ENCODE results near the gene COL27A1. TPM values are rescaled to one million over a fixed set of nuclear protein-coding genes. Genes with fewer than 3 reads are reported as not detected.

The COL27A1 gene
- total RNA-seq, 2 experiments from 2014 or later: 8.4 to 9.7 TPM

DNA sequence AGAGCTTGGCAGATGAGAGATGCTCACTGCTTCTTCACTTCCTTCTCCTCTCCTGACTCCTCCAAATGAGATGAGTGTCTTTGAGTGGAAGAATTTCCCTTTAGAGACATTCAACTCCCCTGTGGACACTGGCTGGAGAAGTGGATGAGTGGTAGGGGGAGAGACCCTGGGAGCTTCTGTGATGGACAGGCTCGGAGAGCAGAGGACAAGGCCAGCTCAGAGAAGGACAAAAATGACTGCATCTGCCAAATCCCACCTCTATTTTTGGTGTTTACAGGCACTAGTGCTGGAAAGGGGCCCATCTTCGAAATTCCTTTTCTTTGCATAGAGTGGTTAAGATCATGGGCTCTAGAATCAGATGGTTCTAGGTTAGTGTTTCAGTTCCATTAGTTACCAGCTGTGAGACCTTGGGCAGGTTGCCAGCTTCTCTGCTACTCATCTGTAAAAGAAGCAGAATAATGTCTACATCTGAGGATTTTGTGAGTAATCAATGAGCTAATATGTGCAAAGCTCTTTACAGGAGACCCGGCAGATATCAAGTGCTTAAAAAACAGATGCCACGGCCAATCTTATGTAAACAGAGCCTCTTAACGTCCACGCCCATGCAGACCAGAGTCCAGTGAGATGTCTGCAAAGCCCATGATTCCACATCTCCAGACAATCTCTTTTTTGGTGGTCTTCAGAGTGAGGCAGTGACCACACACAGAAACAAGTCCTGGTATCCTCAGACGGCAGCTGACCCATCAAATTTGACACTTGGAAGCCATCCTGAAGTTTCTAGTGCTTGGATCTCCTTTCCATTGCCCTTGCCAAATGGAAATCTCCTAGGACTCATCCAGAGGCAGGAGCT, 13.6 kb upstream of the COL27A1 start:
- intact Hi-C loops (cut with micrococcal nuclease): no loop called here
- DNase-seq (no peak), ATAC-seq (no peak)
- H3K4me1 Mint-ChIP-seq (ENCODE audit: low read depth): no peaks in the 10 kb centered on the region
- ChIA-PET CTCF (interaction anchor here (0.7 to 6.5 kb wide), 5 partner anchors 9 to 149 kb away, joined by 3 to 32 read pairs (median 5); no protein-coding TSS in a partner anchor), POLR2A (interaction anchor here (1.3 kb wide), 1 partner anchor 13 kb away, joined by 3 read pairs; the partner anchor contains the start of gene COL27A1)
- no peak overlapping the region for H3K4me3 Mint-ChIP-seq
- H3K27me3 Mint-ChIP-seq: peaks cover 7% of the 10 kb centered on the region
- TF ChIP-seq, protein P1, sequence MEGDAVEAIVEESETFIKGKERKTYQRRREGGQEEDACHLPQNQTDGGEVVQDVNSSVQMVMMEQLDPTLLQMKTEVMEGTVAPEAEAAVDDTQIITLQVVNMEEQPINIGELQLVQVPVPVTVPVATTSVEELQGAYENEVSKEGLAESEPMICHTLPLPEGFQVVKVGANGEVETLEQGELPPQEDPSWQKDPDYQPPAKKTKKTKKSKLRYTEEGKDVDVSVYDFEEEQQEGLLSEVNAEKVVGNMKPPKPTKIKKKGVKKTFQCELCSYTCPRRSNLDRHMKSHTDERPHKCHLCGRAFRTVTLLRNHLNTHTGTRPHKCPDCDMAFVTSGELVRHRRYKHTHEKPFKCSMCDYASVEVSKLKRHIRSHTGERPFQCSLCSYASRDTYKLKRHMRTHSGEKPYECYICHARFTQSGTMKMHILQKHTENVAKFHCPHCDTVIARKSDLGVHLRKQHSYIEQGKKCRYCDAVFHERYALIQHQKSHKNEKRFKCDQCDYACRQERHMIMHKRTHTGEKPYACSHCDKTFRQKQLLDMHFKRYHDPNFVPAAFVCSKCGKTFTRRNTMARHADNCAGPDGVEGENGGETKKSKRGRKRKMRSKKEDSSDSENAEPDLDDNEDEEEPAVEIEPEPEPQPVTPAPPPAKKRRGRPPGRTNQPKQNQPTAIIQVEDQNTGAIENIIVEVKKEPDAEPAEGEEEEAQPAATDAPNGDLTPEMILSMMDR (IDR thresholded peaks at IDR 0.05): no peak
- no peaks in the 10 kb centered on the region for H3K9me3 Mint-ChIP-seq
- no peaks in the 10 kb centered on the region for H3K36me3 Mint-ChIP-seq (ENCODE audit: low read depth)
- no peak overlapping the region for H3K27ac Mint-ChIP-seq

GRCh38 chr9:114143234-114143633, 12.1 kb upstream of the COL27A1 start:
- ChIA-PET CTCF (interaction anchor here (1.6 to 6.5 kb wide), 2 partner anchors 61 to 145 kb away, joined by 3 to 32 read pairs; no protein-coding TSS in a partner anchor), POLR2A (interaction anchor here (0.7 kb wide), 1 partner anchor 348 kb away, joined by 4 read pairs; no protein-coding TSS in a partner anchor)
- no peaks in the 10 kb centered on the region for H3K36me3 Mint-ChIP-seq (ENCODE audit: low read depth)
- H3K4me3 Mint-ChIP-seq: no peak overlapping the region
- H3K27me3 Mint-ChIP-seq: peaks cover 12% of the 10 kb centered on the region
- intact Hi-C loops (cut with micrococcal nuclease): no loop called here
- TF ChIP-seq, protein P1 (IDR thresholded peaks at IDR 0.05): no peak
- DNase-seq (no peak), ATAC-seq (no peak)
- no peaks in the 10 kb centered on the region for H3K9me3 Mint-ChIP-seq
- no peaks in the 10 kb centered on the region for H3K4me1 Mint-ChIP-seq (ENCODE audit: low read depth)
- H3K27ac Mint-ChIP-seq: no peak overlapping the region

DNA sequence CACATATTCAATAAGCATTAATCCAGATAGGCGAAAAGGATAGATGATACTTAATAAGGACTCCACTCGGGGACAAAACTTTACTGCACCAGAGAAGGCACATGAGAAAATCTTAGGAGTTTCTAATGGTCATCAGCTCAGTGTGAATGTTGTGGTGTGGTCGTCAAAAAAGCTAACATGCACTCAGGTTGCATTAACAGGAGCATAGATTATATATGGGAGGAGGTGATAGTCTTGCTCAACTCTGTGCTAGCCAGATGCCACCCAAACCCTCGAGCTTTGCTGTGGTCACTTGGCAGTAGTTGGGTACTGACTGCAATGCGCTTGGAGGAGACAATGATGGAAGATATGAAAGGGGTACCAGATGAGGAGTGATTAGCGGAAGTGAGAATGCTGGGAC, 8.6 kb upstream of the COL27A1 start:
- H3K36me3 Mint-ChIP-seq (ENCODE audit: low read depth): no peaks in the 10 kb centered on the region
- H3K27ac Mint-ChIP-seq: no peak overlapping the region
- H3K4me1 Mint-ChIP-seq (ENCODE audit: low read depth): no peaks in the 10 kb centered on the region

DNA sequence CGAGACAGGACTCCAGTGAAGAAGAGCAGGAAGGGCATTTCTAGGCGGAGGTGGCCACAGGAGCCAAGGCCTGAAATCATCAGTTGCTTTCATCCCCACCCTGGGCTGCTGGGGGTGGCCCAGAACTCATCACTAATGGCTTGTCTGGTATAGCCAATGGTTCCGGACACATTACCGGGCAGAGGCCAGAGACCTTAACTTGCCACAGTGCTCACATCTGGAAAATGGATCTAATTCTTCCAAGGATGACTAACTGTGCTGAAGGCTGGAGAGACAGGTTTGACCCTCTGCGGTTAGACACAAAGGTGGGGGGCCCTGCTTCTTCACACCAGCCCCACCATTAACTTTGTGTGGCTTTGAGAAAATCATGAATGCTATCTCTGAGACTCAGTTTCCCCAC, 6.2 kb upstream of the COL27A1 start:
- Mint-ChIP-seq H3K9me3 (no peaks in the 10 kb centered on the region), H3K36me3 (ENCODE audit: low read depth) (no peaks in the 10 kb centered on the region), H3K4me1 (ENCODE audit: low read depth) (peaks cover 1% of the 10 kb centered on the region), H3K4me3 (no peak overlapping the region), H3K27ac (no peak overlapping the region), H3K27me3 (peaks cover 33% of the 10 kb centered on the region)
- TF ChIP-seq, protein P1 (IDR thresholded peaks at IDR 0.05): no peak
- CTCF ChIA-PET: no interaction called here
- no peak for ATAC-seq
- POLR2A ChIA-PET: no interaction called here
- no peak for DNase-seq
- intact Hi-C loops (cut with micrococcal nuclease): no loop called here

More for the DNA sequence above, 8.6 kb upstream of the COL27A1 start:
- H3K4me3 Mint-ChIP-seq: no peak overlapping the region
- peaks cover 24% of the 10 kb centered on the region for H3K27me3 Mint-ChIP-seq
- POLR2A ChIA-PET: no interaction called here
- intact Hi-C loops (cut with micrococcal nuclease): no loop called here
- no peaks in the 10 kb centered on the region for H3K9me3 Mint-ChIP-seq
- TF ChIP-seq, protein P1 (IDR thresholded peaks at IDR 0.05): no peak
- CTCF ChIA-PET: interaction anchor here (1.1 to 1.2 kb wide), 2 partner anchors 9 to 144 kb away, joined by 4 to 5 read pairs; partner anchors contain the start of gene COL27A1
- DNase-seq (no peak), ATAC-seq (no peak)
